HepG2 (cell line): ENCODE results near the gene NFYB. TPM values are rescaled to one million over a fixed set of nuclear protein-coding genes. Genes with fewer than 3 reads are reported as not detected.

ENCODE experiments used
- MAZ ChIP-seq, 2 experiments: sonication (generic) in 1 of 2; formaldehyde crosslinking in 1 of 2; IDR thresholded peaks; 2 replicates each; pipeline versions ENCODE4 v1.5.0 to v1.6.1; 2012 to 2020; ENCODE audit warnings: low read depth in 2 of 2, mild to moderate bottlenecking in 2 of 2, borderline replicate concordance in 1 of 2, improper control_type of control experiment in 1 of 2, low read length in 1 of 2, missing genetic modification reagents in 1 of 2, moderate library complexity in 1 of 2
- MED8 ChIP-seq: sonication (generic); formaldehyde crosslinking; IDR thresholded peaks from 2 replicates; pipeline ENCODE4 v1.8.1; 2023; ENCODE audit warnings: mild to moderate bottlenecking, missing genetic modification reagents; ENCODE audit not compliant: insufficient replicate concordance
- NRL ChIP-seq: sonication (generic); formaldehyde crosslinking; IDR thresholded peaks from 2 replicates; pipeline ENCODE4 v1.5.0; 2020; ENCODE audit warnings: missing genetic modification reagents, mild to moderate bottlenecking, moderate library complexity, borderline replicate concordance
- POLR2AphosphoS5 ChIP-seq: IDR thresholded peaks from 2 replicates; pipeline ENCODE4 v1.6.1; 2012; ENCODE audit warnings: low read depth, low read length
- PPARG ChIP-seq: conservative IDR thresholded peaks from 2 replicates; pipeline ENCODE4 v1.6.1; 2016; ENCODE audit warnings: missing biosample characterization, missing genetic modification reagents
- THAP11 ChIP-seq: IDR thresholded peaks from 2 replicates; pipeline ENCODE4 v1.6.1; 2016; ENCODE audit warnings: missing biosample characterization, missing genetic modification reagents
- ZFP36L2 ChIP-seq: sonication (generic); formaldehyde crosslinking; IDR thresholded peaks from 2 replicates; pipeline ENCODE4 v1.4.0; 2020; ENCODE audit warnings: missing genetic modification reagents
- ZMAT3 ChIP-seq: sonication (generic); formaldehyde crosslinking; conservative IDR thresholded peaks from 2 replicates; pipeline ENCODE4 v1.7.0; 2021; ENCODE audit warnings: missing genetic modification reagents
- ZNF367 ChIP-seq: sonication (generic); formaldehyde crosslinking; IDR thresholded peaks from 2 replicates; pipeline ENCODE4 v1.4.0; 2020; ENCODE audit warnings: missing genetic modification reagents, borderline replicate concordance
- polyA plus RNA-seq, 8 experiments: library from polyadenylated mRNA; depleted of rRNA in 3 of 8; stranded (reverse) in 7 of 8; unstranded in 1 of 8; fragments of >200 nt; fragmentation: Illumina TruSeq in 4 of 8; extraction: Trizol in 4 of 8; gene quantifications; 2 replicates each; pipeline versions ENCODE4 v1.2.1 to v1.2.3, GENCODE V29; 2011 to 2016; ENCODE audit warnings: low read depth in 4 of 8, missing spikeins in 1 of 8, mixed read lengths in 1 of 8; ENCODE audit not compliant: insufficient read depth in 1 of 8
- total RNA-seq, 5 experiments: library from RNA; depleted of rRNA; stranded (reverse); fragments of >200 nt; fragmentation: Illumina TruSeq; extraction: Trizol; gene quantifications; 2 replicates each; pipeline ENCODE4 v1.2.3, GENCODE V29; 2016; ENCODE audit warnings: low read depth in 1 of 5
- TF ChIP-seq, protein P1 (sequence below): sonication (generic); formaldehyde crosslinking; IDR thresholded peaks from 2 replicates; pipeline ENCODE4 v1.4.0; 2020; ENCODE audit warnings: missing genetic modification reagents, borderline replicate concordance
- TF ChIP-seq, protein P2 (sequence below), 2 experiments: sonication (generic) in 1 of 2; formaldehyde crosslinking in 1 of 2; IDR thresholded peaks; 2 replicates each; pipeline versions ENCODE4 v1.4.0 to v1.6.1; 2018 to 2020; ENCODE audit warnings: missing genetic modification reagents in 2 of 2, borderline replicate concordance in 1 of 2, low read depth in 1 of 2, mild to moderate bottlenecking in 1 of 2, missing biosample characterization in 1 of 2
- TF ChIP-seq, protein P3 (sequence below): sonication (generic); formaldehyde crosslinking; IDR thresholded peaks from 2 replicates; pipeline ENCODE4 v1.5.0; 2020; ENCODE audit warnings: missing genetic modification reagents
- TF ChIP-seq, protein P4 (sequence below), 2 experiments: IDR thresholded peaks; 2 replicates each; pipeline ENCODE4 v1.6.1; 2011 to 2012; ENCODE audit warnings: low read length in 2 of 2, borderline replicate concordance in 1 of 2, low read depth in 1 of 2, mild to moderate bottlenecking in 1 of 2, moderate library complexity in 1 of 2
- TF ChIP-seq, protein P5 (sequence below): sonication (generic); formaldehyde crosslinking; IDR thresholded peaks from 2 replicates; pipeline ENCODE4 v1.8.0; 2022; ENCODE audit warnings: missing genetic modification reagents, low read depth, mild to moderate bottlenecking, borderline replicate concordance

The NFYB gene
- total and polyA plus RNA-seq, 2 of the 13 experiments (the other 11 are each of a cell fraction or from before 2014, with no cell fraction given), result 18.7 to 36.6 TPM

DNA sequence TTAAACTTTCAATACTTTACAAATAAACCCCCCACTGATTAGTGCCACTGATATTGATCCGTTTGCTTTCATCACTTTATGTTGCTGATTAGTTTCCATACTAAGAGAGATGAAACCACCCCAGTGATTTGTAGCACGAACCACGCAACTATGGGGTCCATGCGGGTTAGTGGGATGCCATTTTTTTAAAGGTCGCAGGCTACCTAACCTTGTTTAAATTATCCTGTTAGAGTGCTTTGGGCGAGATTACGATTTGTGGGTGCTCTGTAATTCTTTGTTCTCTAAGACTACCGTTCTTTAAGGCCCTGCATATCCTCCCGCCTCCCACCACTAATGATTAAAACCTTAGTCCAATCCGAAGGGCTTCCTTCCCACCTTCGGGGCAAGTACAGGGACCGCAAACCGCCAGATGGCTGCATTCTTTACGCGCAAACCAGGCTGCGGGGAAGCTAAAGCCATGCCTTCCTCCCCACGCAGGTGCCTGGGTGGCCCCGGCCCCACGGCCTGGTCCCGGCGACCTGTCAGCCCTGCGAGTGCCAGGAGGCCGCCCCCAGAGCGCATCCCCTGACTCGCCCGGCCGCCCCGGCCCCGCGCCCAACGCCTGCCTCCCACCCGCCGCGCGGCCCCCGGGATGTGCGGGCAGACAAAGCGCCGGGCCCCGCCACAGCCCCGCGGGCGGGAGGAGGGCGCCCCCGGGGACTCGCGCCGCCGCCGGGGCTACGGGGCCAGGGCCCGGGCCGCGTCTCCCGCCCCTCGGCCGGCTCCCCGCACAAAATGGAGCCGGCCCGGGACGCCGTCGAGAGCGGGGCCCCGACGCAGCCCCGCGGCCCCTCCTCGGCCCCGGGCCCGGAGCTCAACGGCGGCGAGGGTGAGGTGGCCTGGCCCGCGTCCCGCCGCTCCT, 759 bp downstream of the NFYB start (continued):
- TF ChIP-seq, protein P1, sequence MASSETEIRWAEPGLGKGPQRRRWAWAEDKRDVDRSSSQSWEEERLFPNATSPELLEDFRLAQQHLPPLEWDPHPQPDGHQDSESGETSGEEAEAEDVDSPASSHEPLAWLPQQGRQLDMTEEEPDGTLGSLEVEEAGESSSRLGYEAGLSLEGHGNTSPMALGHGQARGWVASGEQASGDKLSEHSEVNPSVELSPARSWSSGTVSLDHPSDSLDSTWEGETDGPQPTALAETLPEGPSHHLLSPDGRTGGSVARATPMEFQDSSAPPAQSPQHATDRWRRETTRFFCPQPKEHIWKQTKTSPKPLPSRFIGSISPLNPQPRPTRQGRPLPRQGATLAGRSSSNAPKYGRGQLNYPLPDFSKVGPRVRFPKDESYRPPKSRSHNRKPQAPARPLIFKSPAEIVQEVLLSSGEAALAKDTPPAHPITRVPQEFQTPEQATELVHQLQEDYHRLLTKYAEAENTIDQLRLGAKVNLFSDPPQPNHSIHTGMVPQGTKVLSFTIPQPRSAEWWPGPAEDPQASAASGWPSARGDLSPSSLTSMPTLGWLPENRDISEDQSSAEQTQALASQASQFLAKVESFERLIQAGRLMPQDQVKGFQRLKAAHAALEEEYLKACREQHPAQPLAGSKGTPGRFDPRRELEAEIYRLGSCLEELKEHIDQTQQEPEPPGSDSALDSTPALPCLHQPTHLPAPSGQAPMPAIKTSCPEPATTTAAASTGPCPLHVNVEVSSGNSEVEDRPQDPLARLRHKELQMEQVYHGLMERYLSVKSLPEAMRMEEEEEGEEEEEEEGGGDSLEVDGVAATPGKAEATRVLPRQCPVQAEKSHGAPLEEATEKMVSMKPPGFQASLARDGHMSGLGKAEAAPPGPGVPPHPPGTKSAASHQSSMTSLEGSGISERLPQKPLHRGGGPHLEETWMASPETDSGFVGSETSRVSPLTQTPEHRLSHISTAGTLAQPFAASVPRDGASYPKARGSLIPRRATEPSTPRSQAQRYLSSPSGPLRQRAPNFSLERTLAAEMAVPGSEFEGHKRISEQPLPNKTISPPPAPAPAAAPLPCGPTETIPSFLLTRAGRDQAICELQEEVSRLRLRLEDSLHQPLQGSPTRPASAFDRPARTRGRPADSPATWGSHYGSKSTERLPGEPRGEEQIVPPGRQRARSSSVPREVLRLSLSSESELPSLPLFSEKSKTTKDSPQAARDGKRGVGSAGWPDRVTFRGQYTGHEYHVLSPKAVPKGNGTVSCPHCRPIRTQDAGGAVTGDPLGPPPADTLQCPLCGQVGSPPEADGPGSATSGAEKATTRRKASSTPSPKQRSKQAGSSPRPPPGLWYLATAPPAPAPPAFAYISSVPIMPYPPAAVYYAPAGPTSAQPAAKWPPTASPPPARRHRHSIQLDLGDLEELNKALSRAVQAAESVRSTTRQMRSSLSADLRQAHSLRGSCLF, result no peak
- TF ChIP-seq, protein P2, sequence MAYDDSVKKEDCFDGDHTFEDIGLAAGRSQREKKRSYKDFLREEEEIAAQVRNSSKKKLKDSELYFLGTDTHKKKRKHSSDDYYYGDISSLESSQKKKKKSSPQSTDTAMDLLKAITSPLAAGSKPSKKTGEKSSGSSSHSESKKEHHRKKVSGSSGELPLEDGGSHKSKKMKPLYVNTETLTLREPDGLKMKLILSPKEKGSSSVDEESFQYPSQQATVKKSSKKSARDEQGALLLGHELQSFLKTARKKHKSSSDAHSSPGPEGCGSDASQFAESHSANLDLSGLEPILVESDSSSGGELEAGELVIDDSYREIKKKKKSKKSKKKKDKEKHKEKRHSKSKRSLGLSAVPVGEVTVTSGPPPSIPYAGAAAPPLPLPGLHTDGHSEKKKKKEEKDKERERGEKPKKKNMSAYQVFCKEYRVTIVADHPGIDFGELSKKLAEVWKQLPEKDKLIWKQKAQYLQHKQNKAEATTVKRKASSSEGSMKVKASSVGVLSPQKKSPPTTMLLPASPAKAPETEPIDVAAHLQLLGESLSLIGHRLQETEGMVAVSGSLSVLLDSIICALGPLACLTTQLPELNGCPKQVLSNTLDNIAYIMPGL (CRISPR knock-in tag; IDR thresholded peaks at IDR 0.05; ENCODE audit: borderline replicate concordance in 1 of 2, low read depth in 1 of 2), result 0 out of 4 replicates have a peak, but pooled peaks of 1 of the 2 experiments have one; percentile 26
- TF ChIP-seq POLR2AphosphoS5 (peak; percentile 59; the same call in 1 of the 2 replicates), MED8 (CRISPR knock-in tag) (no peak), ZNF367 (CRISPR knock-in tag) (no peak), MAZ (IDR thresholded peaks at IDR 0.05; ENCODE audit: borderline replicate concordance, low read depth, low read length) (no peak), MAZ (CRISPR knock-in tag; IDR thresholded peaks at IDR 0.05; ENCODE audit: low read depth) (peak; percentile 2), THAP11 (peak; percentile 24; the same call in 1 of the 2 replicates), NRL (CRISPR knock-in tag) (no peak), ZFP36L2 (CRISPR knock-in tag) (no peak), ZMAT3 (CRISPR knock-in tag) (0 out of 2 replicates have a peak, but pooled peaks have one; percentile 48), PPARG (CRISPR knock-in tag) (no peak)
- TF ChIP-seq, protein P3, sequence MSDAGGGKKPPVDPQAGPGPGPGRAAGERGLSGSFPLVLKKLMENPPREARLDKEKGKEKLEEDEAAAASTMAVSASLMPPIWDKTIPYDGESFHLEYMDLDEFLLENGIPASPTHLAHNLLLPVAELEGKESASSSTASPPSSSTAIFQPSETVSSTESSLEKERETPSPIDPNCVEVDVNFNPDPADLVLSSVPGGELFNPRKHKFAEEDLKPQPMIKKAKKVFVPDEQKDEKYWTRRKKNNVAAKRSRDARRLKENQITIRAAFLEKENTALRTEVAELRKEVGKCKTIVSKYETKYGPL (CRISPR knock-in tag), result no peak
- TF ChIP-seq, protein P4, sequence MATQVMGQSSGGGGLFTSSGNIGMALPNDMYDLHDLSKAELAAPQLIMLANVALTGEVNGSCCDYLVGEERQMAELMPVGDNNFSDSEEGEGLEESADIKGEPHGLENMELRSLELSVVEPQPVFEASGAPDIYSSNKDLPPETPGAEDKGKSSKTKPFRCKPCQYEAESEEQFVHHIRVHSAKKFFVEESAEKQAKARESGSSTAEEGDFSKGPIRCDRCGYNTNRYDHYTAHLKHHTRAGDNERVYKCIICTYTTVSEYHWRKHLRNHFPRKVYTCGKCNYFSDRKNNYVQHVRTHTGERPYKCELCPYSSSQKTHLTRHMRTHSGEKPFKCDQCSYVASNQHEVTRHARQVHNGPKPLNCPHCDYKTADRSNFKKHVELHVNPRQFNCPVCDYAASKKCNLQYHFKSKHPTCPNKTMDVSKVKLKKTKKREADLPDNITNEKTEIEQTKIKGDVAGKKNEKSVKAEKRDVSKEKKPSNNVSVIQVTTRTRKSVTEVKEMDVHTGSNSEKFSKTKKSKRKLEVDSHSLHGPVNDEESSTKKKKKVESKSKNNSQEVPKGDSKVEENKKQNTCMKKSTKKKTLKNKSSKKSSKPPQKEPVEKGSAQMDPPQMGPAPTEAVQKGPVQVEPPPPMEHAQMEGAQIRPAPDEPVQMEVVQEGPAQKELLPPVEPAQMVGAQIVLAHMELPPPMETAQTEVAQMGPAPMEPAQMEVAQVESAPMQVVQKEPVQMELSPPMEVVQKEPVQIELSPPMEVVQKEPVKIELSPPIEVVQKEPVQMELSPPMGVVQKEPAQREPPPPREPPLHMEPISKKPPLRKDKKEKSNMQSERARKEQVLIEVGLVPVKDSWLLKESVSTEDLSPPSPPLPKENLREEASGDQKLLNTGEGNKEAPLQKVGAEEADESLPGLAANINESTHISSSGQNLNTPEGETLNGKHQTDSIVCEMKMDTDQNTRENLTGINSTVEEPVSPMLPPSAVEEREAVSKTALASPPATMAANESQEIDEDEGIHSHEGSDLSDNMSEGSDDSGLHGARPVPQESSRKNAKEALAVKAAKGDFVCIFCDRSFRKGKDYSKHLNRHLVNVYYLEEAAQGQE (IDR thresholded peaks at IDR 0.05; ENCODE audit: borderline replicate concordance in 1 of 2, low read depth in 1 of 2, low read length in 2 of 2), result no peak; a peak in 1 of 4 replicates
- TF ChIP-seq, protein P5, sequence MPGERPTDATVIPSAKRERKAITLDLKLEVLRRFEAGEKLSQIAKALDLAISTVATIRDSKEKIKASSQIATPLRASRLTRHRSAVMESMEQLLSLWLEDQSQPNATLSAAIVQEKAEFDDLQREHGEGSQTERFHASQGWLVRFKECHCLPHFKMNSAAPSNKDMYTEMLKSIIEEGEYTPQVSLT (CRISPR knock-in tag), result no peak
